Putamen (tissue), 1 donor: ENCODE measurements around the gene CIC.

ENCODE experiments used
- DNase-seq: peaks from one replicate; pipeline ENCODE4 v3.0.0-alpha.2; 2016; ENCODE audit warnings: low spot score

Gene CIC

GRCh38 chr19:42288881-42289555, 20.0 kb downstream of the CIC start:
- DNase-seq = no peak

GRCh38 chr19:42289556-42290041, 20.5 kb downstream of the CIC start:
- no peak for DNase-seq

DNA sequence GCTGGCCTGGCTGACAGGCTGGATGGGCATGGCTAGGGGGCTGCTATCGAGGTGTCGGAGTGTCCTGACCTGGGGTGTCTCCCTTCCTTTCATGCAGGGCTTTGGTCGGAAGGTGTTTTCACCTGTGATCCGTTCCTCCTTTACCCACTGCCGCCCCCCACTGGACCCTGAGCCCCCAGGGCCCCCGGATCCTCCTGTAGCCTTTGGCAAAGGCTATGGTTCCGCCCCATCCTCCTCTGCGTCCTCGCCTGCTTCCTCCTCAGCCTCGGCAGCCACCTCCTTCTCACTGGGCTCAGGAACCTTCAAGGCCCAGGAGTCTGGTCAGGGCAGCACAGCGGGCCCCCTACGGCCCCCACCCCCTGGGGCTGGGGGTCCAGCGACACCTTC, 21.1 kb downstream of the CIC start:
- no peak for DNase-seq

DNA sequence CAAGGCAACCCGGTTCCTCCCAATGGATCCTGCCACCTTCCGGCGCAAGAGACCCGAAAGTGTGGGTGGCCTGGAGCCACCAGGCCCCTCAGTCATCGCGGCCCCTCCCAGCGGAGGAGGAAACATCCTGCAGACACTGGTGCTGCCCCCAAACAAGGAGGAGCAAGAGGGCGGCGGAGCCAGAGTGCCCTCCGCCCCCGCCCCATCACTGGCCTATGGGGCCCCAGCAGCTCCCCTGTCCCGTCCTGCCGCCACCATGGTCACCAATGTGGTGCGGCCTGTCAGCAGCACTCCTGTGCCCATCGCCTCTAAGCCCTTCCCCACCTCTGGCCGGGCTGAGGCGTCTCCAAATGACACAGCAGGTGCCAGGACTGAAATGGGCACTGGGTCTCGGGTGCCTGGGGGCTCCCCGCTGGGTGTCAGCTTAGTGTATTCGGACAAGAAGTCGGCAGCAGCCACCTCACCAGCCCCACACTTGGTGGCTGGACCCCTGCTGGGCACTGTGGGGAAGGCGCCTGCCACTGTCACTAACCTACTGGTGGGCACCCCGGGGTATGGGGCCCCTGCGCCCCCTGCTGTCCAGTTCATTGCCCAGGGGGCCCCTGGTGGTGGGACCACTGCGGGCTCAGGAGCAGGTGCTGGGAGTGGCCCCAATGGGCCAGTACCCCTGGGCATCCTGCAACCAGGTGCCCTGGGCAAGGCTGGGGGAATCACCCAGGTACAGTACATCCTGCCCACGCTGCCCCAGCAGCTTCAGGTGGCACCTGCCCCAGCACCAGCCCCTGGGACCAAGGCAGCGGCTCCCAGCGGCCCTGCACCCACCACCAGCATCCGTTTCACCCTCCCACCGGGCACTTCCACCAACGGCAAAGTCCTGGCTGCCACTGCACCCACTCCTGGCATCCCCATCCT, 21.7 kb downstream of the CIC start:
- no peak for DNase-seq

- no peak for DNase-seq
Measured at GRCh38 chr19:42291435-42291810, 22.4 kb downstream of the CIC start.

GRCh38 chr19:42292042-42292960, 23.2 kb downstream of the CIC start:
- DNase-seq = no peak

DNA sequence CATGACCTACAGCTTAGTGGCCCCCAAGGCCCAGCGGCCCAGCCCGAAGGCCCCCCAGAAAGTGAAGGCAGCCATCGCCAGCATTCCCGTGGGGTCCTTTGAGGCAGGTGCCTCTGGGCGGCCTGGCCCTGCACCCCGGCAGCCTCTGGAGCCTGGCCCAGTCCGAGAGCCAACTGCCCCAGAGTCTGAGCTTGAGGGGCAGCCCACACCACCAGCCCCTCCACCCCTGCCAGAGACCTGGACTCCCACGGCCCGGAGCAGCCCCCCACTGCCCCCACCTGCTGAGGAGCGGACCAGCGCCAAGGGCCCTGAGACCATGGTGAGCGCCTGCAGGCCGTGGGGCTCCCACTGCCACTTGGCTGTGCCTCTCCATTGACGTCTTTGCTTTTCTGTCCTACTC, 23.9 kb downstream of the CIC start:
- DNase-seq = no peak

- no peak for DNase-seq
Measured at GRCh38 chr19:42293540-42293939, 24.5 kb downstream of the CIC start.

DNA sequence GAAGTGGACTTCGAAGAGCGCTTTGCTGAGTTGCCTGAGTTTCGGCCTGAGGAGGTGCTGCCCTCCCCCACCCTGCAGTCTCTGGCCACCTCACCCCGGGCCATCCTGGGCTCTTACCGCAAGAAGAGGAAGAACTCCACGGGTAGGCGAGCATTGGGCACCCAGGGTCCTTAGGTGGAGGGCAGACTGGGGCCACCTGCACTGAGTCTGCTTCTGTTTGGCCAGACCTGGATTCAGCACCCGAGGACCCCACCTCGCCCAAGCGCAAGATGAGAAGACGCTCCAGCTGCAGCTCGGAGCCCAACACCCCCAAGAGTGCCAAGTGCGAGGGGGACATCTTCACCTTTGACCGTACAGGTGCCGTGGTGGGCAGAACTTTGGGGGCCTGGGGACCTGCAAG, 24.9 kb downstream of the CIC start:
- DNase-seq = no peak

DNA sequence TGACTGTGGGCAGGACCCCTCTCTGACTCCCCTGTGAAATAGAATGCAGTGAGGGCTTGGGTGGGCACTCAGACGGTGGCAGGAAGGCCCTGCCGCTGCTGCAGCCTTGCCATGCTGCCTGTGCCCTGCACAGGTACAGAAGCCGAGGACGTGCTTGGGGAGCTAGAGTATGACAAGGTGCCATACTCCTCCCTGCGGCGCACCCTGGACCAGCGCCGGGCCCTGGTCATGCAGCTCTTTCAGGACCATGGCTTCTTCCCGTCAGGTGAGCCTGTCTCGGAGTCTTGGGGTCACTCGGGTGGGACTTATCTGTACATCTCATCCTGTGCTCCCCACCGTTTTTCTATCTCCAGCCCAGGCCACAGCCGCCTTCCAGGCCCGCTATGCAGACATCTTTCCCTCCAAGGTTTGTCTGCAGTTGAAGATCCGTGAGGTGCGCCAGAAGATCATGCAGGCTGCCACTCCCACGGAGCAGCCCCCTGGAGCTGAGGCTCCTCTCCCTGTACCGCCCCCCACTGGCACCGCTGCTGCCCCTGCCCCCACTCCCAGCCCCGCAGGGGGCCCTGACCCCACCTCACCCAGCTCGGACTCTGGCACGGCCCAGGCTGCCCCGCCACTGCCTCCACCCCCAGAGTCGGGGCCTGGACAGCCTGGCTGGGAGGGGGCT, 25.6 kb downstream of the CIC start:
- no peak for DNase-seq

- DNase-seq = no peak
Measured at GRCh38 chr19:42295342-42295741, 26.3 kb downstream of the CIC start.

GRCh38 chr19:42295831-42296525, 26.9 kb downstream of the CIC start:
- no peak for DNase-seq

- DNase-seq = no peak
Measured at GRCh38 chr19:42297039-42297438, 28.0 kb downstream of the CIC start.

DNA sequence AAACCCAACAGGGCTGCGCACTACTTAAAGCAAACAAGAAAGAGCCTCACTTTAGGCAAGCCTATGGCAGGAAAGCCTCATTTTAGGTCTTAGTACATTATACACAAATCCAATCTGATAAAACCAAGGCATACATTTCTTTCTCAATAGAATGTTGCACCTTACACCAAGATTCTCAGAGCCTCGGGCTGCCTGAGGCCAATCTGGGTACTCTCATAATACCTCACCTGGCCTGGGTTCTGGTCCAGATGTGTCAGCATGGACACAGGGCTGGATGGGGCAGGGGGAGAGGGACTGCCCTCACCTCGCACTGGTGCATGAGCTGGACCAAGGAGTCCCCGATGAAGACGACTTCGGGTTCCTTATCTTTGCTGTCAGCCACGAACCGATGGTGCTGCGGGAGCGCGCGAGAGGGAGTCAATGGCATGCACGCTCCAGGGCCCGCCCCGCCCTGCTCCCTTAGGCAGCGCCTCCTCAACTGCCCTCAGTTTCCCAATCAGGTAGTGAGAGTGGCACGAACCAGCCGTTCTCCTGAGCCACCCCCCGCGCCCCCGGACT, 32.7 kb downstream of the CIC start, which contains the start of gene PRR19:
PRR19 (plus strand) TSS at position 487 of the 558 bp plus-strand sequence. CDS start 7,453 bp downstream, outside the sequence.
- DNase-seq = no peak

DNA sequence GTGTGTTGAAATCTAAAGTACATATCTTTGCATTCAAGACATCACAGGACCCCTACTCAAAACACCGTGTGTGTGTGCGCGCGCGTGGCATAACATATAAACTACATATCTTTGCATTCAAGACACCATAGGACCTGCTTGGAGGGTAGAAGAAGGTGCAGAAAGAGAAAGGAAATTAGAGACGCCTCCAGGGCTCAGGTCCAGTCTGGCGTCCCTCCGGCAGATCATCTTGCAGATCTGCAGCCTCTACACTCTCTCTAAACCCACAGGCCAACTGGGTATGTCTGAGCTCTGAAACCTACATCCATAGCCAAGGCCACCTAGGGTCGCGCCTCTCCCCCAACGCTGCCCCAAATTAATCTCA, 34.0 kb downstream of the CIC start:
- DNase-seq = no peak

DNA sequence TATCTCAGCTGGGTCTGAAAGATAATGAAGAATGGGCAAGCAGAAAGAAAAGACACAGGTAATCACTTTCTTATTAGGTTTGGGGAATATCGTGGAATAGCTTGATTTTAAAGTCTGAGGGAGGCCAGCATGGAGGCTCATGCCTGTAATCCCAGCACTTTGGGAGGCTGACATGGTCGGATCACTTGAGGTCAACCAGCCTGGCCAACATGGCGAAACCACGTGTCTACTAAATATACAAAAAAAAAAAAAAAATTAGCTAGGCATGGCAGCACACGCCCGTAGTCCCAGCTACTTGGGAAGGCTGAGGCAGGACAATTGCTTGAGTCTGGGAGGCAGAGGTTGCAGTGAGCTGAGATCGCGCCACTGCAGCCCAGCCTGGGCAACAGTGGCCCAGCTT, 34.8 kb downstream of the CIC start:
- DNase-seq = no peak

DNA sequence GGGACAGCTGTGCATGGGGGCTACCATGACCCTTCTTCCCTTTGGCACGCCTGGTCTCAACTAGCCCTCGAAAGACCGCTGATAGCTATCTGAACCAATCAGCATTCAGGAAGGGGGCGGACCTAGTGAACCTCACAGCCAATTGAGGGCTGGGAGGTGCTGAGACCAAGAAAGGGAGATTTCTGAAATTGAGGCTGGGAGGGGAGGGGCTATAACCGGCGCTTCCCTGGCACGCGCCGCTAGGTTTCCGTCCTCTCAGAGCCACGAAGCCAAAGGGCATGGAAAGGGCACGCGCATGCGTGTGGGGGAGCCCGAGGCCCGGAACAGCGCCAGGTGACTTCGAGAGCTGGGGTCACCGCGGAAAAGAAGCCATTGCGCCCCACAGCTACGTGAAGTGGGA, 37.6 kb downstream of the CIC start:
- DNase-seq = no peak

DNA sequence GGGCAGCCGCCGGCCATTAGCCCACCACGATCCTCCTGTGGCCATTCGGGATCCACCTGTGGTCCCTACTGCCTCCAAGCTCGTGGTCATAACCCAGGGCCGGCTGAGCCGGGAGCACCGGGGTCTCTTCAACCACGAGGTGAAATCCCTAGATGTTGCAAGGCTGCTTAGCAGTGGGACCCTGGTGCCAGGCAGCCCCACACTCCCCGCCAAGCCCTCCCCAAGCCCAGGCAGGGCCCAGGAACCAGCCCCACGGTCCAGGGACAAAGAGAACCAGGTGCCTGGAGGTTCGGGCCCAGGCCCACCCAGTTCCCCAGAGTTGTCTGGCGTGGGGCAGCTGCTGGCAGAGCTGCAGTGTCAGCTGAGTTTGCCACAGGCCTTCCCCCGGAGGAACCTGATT, 40.6 kb downstream of the CIC start:
- no peak for DNase-seq

DNA sequence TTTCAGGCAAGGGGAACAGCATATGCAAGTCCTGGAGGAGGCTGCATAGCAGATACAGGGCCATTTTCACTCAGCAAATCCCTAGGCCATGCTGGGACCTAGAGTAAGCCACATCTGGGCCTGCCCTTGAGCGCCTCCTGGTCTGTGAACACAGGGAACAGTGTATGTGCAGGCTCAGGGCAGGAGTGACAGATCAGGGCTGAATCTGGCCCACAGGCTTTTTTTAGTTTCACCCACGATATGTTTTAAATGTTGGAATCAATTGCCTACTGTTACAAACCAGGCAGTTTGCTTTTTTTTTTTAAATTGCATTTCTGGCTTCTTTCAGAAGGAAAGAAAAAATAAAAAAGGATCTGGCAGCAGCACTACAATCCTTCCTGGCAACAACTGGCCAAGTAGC, 42.6 kb downstream of the CIC start:
- no peak for DNase-seq

- DNase-seq = no peak
Measured at GRCh38 chr19:42312370-42312769, 43.3 kb downstream of the CIC start.
